K562 (cell line): ENCODE measurements around the gene MDK. TPM values are rescaled to one million over a fixed set of nuclear protein-coding genes. Genes with fewer than 3 reads are reported as not detected.

Source experiments
- BRCA1 ChIP-seq, 2 experiments: fragments of 450-650 bp in 1 of 2; sonication (generic) in 1 of 2; formaldehyde crosslinking in 1 of 2; IDR thresholded peaks; 2 replicates each; pipeline versions ENCODE4 v1.5.0 to v1.6.1; 2017 to 2020; ENCODE audit warnings: mild to moderate bottlenecking in 1 of 2, missing genetic modification reagents in 1 of 2
- HNRNPL ChIP-seq: fragments of 200-400 bp; formaldehyde crosslinking; IDR thresholded peaks from 2 replicates; pipeline ENCODE4 v1.6.1; 2017; ENCODE audit warnings: low read depth, mild to moderate bottlenecking, low read length
- ILF3 ChIP-seq: fragments of 450-650 bp; IDR thresholded peaks from 2 replicates; pipeline ENCODE4 v1.6.1; 2018; ENCODE audit warnings: antibody characterized with exemption, mild to moderate bottlenecking, moderate library complexity, borderline replicate concordance
- MAFK ChIP-seq: IDR thresholded peaks from 2 replicates; pipeline ENCODE4 v1.6.1; 2011; ENCODE audit warnings: low read length, improper control_type of control experiment
- MYNN ChIP-seq, 2 experiments: sonication (generic); formaldehyde crosslinking in 1 of 2; IDR thresholded peaks; 2 replicates each; pipeline versions ENCODE4 v1.5.0 to v1.6.1; 2016 to 2020; ENCODE audit warnings: antibody characterized with exemption in 1 of 2, missing genetic modification reagents in 1 of 2
- PBX2 ChIP-seq, 2 experiments: IDR thresholded peaks in 1 of 2; conservative IDR thresholded peaks in 1 of 2; 2 replicates each; pipeline ENCODE4 v1.6.1; 2016; ENCODE audit warnings: low read depth in 2 of 2, mild to moderate bottlenecking in 1 of 2, missing compliant biosample characterization in 1 of 2, missing genetic modification characterization in 1 of 2, moderate library complexity in 1 of 2
- POLR3G ChIP-seq: IDR thresholded peaks from 2 replicates; pipeline ENCODE4 v1.6.1; 2011; ENCODE audit not compliant: insufficient read length, insufficient replicate concordance; ENCODE audit errors: extremely low read depth
- XRCC3 ChIP-seq: fragments of 450-650 bp; IDR thresholded peaks from 2 replicates; pipeline ENCODE4 v1.6.1; 2017; ENCODE audit warnings: mild to moderate bottlenecking, moderate library complexity
- ZBED1 ChIP-seq: IDR thresholded peaks from 2 replicates; pipeline ENCODE4 v1.6.1; 2014
- ZMIZ1 ChIP-seq, 2 experiments: fragments of 150-350 bp in 1 of 2; IDR thresholded peaks; 2 replicates each; pipeline ENCODE4 v1.6.1; 2012 to 2016; ENCODE audit warnings: low read depth in 2 of 2, low read length in 2 of 2, mild to moderate bottlenecking in 1 of 2, moderate library complexity in 1 of 2
- ZNF518B ChIP-seq: fragments of 250-450 bp; sonication (Bioruptor Pico); IDR thresholded peaks from 2 replicates; pipeline ENCODE4 v1.5.0; 2021; ENCODE audit warnings: mild to moderate bottlenecking, moderate library complexity
- ZNF639 ChIP-seq, 2 experiments: fragments of 200-800 bp in 1 of 2; sonication (Bioruptor generic) in 1 of 2; sonication (generic) in 1 of 2; formaldehyde crosslinking in 1 of 2; IDR thresholded peaks in 1 of 2; conservative IDR thresholded peaks in 1 of 2; 2 replicates each; pipeline versions ENCODE4 v1.5.0 to v1.6.1; 2016 to 2020; ENCODE audit warnings: missing compliant biosample characterization in 1 of 2, missing genetic modification characterization in 1 of 2, missing genetic modification reagents in 1 of 2
- polyA plus RNA-seq, 8 experiments: library from polyadenylated mRNA; depleted of rRNA in 4 of 8; stranded (reverse) in 5 of 8; unstranded in 3 of 8; fragments of >200 nt; fragmentation: Nextera tagmentation in 2 of 8; fragmentation: Illumina TruSeq in 1 of 8; extraction: Ambion mirVana in 2 of 8; extraction: Trizol in 1 of 8; gene quantifications; 2 replicates each; pipeline versions ENCODE4 v1.2.1 to v1.2.3, GENCODE V29; 2011 to 2014; ENCODE audit warnings: inconsistent platforms in 1 of 8, missing spikeins in 1 of 8
- total RNA-seq, 7 experiments: library from RNA; depleted of rRNA in 6 of 7; stranded (reverse); fragments of >200 nt in 6 of 7; fragmentation: Illumina TruSeq in 2 of 7; extraction: Trizol in 2 of 7; gene quantifications; 2 replicates each; pipeline versions ENCODE4 v1.2.1 to v1.2.3, GENCODE V29; 2011 to 2021; ENCODE audit warnings: low replicate concordance in 1 of 7

MDK gene
- total and polyA plus RNA-seq, 9 of the 15 experiments (the other 6 are each of a cell fraction or from before 2014, with no cell fraction given), result 20.7 to 700 (median 350) TPM

GRCh38 chr11:46346886-46347636 is 34.4 kb upstream of the MDK start, which contains the start of gene DGKZ (continued):
- no peak for TF ChIP-seq PBX2 (CRISPR knock-in tag; IDR thresholded peaks at IDR 0.05; ENCODE audit: low read depth)
- no peak for TF ChIP-seq PBX2 (tag; conservative IDR thresholded peaks at IDR 0.05; ENCODE audit: low read depth)
- no peak for TF ChIP-seq ZBED1
- TF ChIP-seq ZNF518B, result no peak
- TF ChIP-seq XRCC3, result no peak
- TF ChIP-seq HNRNPL, result no peak
- no peak for TF ChIP-seq BRCA1 (IDR thresholded peaks at IDR 0.05)
- TF ChIP-seq BRCA1 (CRISPR knock-in tag; IDR thresholded peaks at IDR 0.05), result no peak
- TF ChIP-seq MYNN (IDR thresholded peaks at IDR 0.05), result no peak
- no peak for TF ChIP-seq MYNN (CRISPR knock-in tag; IDR thresholded peaks at IDR 0.05)
- TF ChIP-seq ILF3, result no peak
- TF ChIP-seq POLR3G, result no peak
- no peak for TF ChIP-seq MAFK
- no peak for TF ChIP-seq ZMIZ1 (IDR thresholded peaks at IDR 0.05; ENCODE audit: low read depth in 2 of 2, low read length in 2 of 2)
- peak in 1 of 2 experiments; percentile 97; a peak in 2 of 4 replicates for TF ChIP-seq ZNF639 (CRISPR knock-in tag; conservative IDR thresholded peaks at IDR 0.05 in 1 of 2, IDR thresholded peaks at IDR 0.05 in 1 of 2)
